Activated naive CD4-positive, alpha-beta T cell treated with anti-CD3 and anti-CD28 coated beads, Interleukin-2, amount 50 U/mL, for 24 hours (primary cell): Measurements from ENCODE around the gene ZAR1.
"Not testable (repeated sequence)": the region's sequence is repeated elsewhere in the genome, so short reads cannot be mapped to it uniquely, and the experiment has no call there.

Source experiments
- H3K27ac Mint-ChIP-seq: one replicate; pipeline ENCODE4 v1.8.0; 2021; ENCODE audit warnings: mild to moderate bottlenecking, mixed read lengths
- H3K27me3 Mint-ChIP-seq: one replicate; pipeline ENCODE4 v1.8.0; 2021; ENCODE audit warnings: mixed read lengths
- H3K36me3 Mint-ChIP-seq: one replicate; pipeline ENCODE4 v1.8.0; 2021; ENCODE audit warnings: mixed read lengths
- H3K4me1 Mint-ChIP-seq: one replicate; pipeline ENCODE4 v1.8.0; 2021; ENCODE audit warnings: mixed read lengths
- H3K4me3 Mint-ChIP-seq: one replicate; pipeline ENCODE4 v1.8.0; 2021; ENCODE audit warnings: mild to moderate bottlenecking, mixed read lengths
- H3K9me3 Mint-ChIP-seq: one replicate; pipeline ENCODE4 v1.8.0; 2021; ENCODE audit warnings: mixed read lengths

The ZAR1 gene, protein sequence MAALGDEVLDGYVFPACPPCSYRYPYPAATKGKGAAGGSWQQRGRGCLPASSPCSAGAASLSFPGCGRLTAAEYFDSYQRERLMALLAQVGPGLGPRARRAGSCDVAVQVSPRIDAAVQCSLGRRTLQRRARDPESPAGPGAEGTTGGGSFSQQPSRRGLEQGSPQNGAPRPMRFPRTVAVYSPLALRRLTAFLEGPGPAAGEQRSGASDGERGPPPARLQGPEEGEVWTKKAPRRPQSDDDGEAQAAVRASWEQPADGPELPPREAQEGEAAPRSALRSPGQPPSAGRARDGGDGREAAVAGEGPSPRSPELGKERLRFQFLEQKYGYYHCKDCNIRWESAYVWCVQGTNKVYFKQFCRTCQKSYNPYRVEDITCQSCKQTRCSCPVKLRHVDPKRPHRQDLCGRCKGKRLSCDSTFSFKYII

DNA sequence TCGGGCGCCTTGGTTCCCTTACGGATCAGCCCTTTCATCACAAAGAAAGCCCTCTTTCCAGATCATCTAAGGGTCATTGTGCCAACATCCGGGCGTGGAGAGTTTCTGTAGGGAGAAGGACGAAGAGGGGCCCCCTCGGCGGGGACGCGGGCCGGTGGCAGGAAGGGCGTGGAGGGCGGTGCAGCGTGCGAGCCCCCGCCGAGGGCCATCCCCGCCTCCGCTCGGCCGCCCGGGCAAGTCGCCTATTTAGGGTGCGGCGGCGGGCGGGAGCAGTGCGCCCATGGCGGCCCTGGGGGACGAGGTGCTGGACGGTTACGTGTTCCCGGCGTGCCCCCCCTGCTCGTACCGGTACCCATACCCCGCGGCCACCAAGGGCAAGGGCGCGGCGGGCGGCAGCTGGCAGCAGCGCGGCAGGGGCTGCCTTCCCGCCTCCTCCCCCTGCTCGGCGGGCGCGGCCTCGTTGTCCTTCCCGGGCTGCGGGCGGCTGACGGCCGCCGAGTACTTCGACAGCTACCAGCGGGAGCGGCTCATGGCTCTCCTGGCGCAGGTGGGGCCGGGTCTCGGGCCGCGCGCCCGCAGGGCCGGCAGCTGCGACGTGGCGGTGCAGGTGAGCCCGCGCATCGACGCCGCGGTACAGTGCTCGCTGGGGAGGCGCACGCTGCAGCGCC lies at the start of gene ZAR1:
Gene ZAR1 (plus strand): TSS at position 241 of the 668 bp plus-strand sequence. CDS start 40 bp downstream, at position 281.
- H3K4me1 Mint-ChIP-seq, result no peaks in the 10 kb centered on the region

DNA sequence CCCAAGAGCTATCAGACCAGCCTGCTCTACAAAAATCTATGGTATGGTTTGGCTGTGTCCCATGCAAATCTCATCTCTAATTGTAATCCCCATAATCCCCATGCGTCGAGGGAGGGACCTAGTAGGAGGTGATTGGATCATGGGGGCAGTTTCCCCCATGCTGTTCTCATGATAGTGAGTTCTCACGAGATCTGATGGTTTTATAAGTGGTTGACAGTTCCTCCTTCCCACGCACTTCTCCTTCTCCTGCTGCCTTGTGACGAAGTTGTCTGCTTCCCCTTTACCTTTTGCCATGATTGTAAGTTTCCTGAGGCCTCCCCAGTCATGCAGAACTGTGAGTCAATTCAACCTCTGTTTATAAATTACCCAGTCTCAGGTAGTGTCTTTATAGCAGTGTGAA lies 49.1 kb upstream of the ZAR1 start:
- H3K27ac Mint-ChIP-seq, result peak overlapping the region; percentile 21
- not testable (repeated sequence) for H3K4me3 Mint-ChIP-seq, H3K36me3 Mint-ChIP-seq, H3K4me1 Mint-ChIP-seq, H3K9me3 Mint-ChIP-seq, H3K27me3 Mint-ChIP-seq

More for the DNA sequence above, at the start of gene ZAR1:
- H3K4me3 Mint-ChIP-seq, result peak within 1 kb of the TSS; percentile 59
- peaks cover 31% of the 10 kb centered on the region for H3K27me3 Mint-ChIP-seq
- H3K36me3 Mint-ChIP-seq, result no peaks in the 10 kb centered on the region
- no peak within 1 kb of the TSS for H3K27ac Mint-ChIP-seq
- no peaks in the 10 kb centered on the region for H3K9me3 Mint-ChIP-seq

DNA sequence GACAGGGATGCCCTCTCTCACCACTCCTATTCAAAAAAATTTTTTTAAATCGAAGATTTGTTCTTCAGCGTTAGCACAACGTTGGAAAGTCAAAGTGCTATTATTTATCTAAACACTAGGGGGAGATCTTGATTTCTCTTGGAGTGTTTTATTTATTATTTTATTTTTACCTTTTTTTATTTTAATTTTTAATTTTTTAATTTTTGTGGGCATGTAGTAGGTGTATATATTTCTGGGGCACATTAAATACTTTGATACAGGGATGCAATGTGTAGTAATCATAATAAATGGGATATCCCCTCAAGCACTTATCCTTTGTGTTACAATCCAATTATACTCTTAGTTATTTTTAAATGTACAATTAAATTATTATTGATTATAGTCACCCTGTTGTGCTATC lies 44.3 kb upstream of the ZAR1 start:
- H3K4me3 Mint-ChIP-seq, result no peak overlapping the region
- peaks cover 3% of the 10 kb centered on the region for H3K27me3 Mint-ChIP-seq
- no peak overlapping the region for H3K27ac Mint-ChIP-seq
- no peaks in the 10 kb centered on the region for H3K4me1 Mint-ChIP-seq
- H3K36me3 Mint-ChIP-seq, result no peaks in the 10 kb centered on the region
- no peaks in the 10 kb centered on the region for H3K9me3 Mint-ChIP-seq

DNA sequence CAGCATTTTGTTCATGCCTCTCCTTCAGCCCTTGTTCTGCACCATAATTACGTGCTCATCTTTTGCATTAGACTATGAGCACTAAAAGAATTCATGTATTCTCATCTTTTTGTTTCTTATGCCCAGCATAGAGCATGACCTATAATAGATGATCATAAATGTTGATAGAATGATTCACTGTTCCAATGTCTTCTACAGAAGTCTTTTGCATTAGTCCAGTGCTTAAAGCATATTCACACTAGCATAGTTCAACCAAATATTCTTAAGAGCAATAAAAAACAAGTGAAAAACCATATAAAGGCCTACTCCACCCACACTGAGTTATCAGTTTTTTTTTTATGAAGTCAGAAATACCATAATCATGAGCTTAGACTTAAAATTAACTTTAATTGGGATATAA lies 43.4 kb upstream of the ZAR1 start:
- H3K27ac Mint-ChIP-seq, result no peak overlapping the region
- no peak overlapping the region for H3K4me3 Mint-ChIP-seq
- peaks cover 5% of the 10 kb centered on the region for H3K27me3 Mint-ChIP-seq
- H3K9me3 Mint-ChIP-seq, result no peaks in the 10 kb centered on the region
- no peaks in the 10 kb centered on the region for H3K4me1 Mint-ChIP-seq
- no peaks in the 10 kb centered on the region for H3K36me3 Mint-ChIP-seq

DNA sequence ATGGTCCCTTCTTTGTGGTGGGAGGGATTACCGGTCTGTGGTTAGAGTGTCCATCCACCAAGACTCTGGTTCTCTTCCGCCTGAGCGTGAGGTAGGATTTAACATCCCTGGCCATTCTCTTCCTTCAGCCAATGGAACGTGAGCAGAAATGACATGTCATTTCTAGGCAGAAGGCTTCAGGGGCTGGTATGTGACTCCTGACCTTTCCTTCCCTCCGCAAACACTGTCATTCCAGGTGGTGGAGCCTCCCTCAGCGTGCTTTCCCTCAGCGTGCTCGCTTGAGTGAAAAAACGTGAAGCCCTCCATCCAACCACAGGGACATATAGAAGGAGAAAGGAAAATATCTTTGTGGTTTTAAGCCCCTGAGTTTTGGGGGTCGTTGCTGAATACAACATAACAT lies 40.9 kb upstream of the ZAR1 start:
- Mint-ChIP-seq H3K4me3 (no peak overlapping the region), H3K4me1 (no peaks in the 10 kb centered on the region), H3K9me3 (no peaks in the 10 kb centered on the region), H3K27me3 (peaks cover 5% of the 10 kb centered on the region), H3K36me3 (no peaks in the 10 kb centered on the region), H3K27ac (no peak overlapping the region)

DNA sequence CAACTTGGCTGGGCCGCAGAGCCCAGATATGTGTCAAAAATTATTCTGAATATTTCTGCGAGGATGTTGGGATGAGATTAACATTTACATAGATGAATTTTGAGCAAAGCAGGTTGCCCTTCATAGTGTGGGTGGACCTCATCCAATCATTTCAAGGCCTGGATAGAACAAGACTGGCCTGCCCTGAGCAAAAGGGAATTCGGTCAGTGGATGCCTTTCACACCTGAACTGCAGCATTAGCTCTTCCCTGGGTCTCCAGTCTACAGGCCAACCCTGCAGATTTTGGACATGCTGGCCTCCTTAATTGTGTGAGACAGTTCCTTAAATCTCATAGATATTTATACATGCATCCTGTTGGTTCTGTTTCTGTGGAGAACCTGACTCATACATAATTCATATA lies 39.3 kb upstream of the ZAR1 start:
- H3K27me3 Mint-ChIP-seq, result peaks cover 5% of the 10 kb centered on the region
- H3K27ac Mint-ChIP-seq, result no peak overlapping the region
- H3K9me3 Mint-ChIP-seq, result peaks cover 4% of the 10 kb centered on the region
- H3K4me3 Mint-ChIP-seq, result no peak overlapping the region
- no peaks in the 10 kb centered on the region for H3K4me1 Mint-ChIP-seq
- peaks cover 1% of the 10 kb centered on the region for H3K36me3 Mint-ChIP-seq

DNA sequence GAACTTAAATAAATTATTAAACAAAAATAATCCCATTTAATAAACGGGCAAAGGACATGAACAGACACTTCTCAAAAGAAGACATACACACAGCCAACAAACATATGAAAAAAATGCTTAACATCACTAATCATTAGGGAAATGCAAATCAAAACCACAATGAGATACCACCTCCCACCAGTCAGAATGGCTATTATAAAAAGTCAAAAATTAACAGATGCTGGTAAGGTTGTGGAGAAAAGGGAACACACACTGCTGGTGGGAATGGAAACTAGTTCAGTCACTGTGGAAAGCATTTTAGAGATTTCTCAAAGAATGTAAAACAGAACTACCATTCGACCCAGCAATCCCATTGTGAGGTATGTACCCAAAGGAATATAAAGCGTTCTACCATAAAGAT lies 38.4 kb upstream of the ZAR1 start:
- H3K9me3 Mint-ChIP-seq, H3K27ac Mint-ChIP-seq, H3K4me1 Mint-ChIP-seq, H3K4me3 Mint-ChIP-seq, H3K36me3 Mint-ChIP-seq, H3K27me3 Mint-ChIP-seq: not testable (repeated sequence)

DNA sequence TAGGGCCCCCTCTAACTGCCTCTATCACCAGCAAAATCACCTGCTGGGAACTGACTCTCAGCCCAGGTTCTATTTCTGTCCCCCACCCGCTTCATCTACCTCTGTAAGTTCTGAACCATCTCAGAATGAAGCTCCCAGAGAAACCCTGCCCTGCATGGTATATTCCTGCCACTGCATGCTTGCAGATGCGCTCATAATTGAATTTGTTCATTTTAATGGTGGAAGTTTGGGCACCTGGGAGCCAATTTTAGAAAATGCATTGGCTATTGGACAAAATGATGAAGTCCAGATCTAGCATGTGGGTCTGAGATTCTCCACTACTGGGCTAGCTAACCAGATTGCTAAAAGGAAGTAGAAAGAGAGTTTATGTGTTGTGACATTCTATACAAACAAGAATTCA lies 35.5 kb upstream of the ZAR1 start:
- Mint-ChIP-seq H3K27ac (no peak overlapping the region), H3K27me3 (peaks cover 1% of the 10 kb centered on the region), H3K4me3 (no peak overlapping the region), H3K9me3 (peaks cover 6% of the 10 kb centered on the region), H3K4me1 (no peaks in the 10 kb centered on the region), H3K36me3 (peaks cover 1% of the 10 kb centered on the region)

DNA sequence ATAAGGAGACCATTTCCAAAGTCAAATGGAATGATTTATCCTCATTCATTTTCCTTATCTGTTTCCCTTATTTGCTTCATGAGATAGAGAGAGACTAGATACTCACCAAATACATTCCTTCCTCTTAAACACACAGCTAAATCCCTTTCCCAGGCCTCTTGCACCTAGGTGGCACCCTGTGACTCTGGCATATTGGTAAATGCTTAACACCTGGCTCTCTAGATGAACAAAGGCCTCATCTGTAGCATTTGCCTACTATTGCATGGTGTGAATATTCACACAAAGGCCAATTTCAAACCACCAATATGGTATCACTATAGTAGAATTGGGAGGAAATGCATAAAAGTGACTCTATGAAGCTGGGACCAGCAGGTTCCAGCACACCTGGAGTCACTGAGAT lies 29.1 kb upstream of the ZAR1 start:
- Mint-ChIP-seq H3K27me3 (no peaks in the 10 kb centered on the region), H3K9me3 (no peaks in the 10 kb centered on the region), H3K36me3 (no peaks in the 10 kb centered on the region), H3K4me3 (no peak overlapping the region), H3K4me1 (no peaks in the 10 kb centered on the region), H3K27ac (no peak overlapping the region)

DNA sequence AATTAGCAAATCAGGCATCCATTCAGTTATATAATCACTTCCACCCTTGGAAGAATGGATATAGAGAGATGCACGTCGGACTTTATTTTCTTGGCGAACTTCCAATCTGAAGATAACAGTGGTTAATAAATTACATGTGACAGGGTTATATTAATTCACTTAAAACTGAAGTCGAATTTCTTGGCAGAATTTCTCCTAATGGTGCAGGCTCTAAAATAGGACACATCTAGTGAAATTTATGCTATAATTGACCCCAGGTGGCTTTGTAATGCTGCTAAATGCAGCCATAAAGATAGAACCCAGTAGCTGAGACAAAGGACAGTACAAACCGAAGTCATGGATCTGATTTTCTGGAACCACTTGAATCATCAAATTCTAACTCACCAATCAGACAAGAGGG lies 27.7 kb upstream of the ZAR1 start:
- Mint-ChIP-seq H3K36me3 (no peaks in the 10 kb centered on the region), H3K4me1 (no peaks in the 10 kb centered on the region), H3K27me3 (no peaks in the 10 kb centered on the region), H3K9me3 (no peaks in the 10 kb centered on the region), H3K4me3 (no peak overlapping the region), H3K27ac (no peak overlapping the region)

DNA sequence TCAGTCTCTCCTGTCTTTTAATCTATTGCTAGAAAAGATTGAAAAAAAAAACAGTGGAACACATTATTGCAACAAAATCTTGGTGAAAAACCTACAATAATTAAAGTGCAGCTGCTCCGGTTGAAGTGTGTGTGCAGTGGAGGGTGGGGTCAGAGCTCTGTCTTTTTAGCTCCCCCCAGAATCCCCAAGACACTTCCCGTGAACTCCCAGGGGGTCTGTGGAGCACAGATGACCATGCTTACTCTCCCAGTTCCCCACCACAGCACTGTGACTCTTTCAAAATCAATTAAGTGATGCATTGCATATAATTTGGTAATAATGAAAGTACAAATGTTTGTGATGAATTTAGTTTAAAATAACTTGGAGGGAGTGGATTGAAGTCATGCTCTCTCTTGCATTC lies 22.6 kb upstream of the ZAR1 start:
- H3K9me3 Mint-ChIP-seq, result no peaks in the 10 kb centered on the region

DNA sequence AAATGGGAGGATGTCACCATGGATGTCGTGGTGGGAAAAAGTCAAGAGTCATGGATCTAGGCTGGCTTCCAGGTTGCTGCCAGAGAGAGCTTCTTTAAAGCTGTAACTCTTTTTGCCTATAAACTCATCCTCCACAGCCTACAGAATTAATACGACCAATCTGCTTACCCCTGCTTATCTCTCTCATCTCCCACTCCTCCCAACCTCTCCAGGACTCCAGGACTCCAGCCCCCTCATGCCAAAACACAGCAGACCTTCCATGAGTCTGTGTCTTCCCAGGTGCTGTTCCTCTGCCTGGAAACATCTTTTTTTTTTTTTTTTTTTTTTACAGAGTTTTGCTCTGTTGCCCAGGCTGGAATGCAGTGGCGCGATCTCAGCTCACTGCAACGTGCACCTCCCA lies 22.2 kb upstream of the ZAR1 start:
- Mint-ChIP-seq H3K9me3 (no peaks in the 10 kb centered on the region), H3K27me3 (no peaks in the 10 kb centered on the region)

More for the DNA sequence above, 22.6 kb upstream of the ZAR1 start:
- no peaks in the 10 kb centered on the region for H3K27me3 Mint-ChIP-seq
- no peak overlapping the region for H3K4me3 Mint-ChIP-seq
- H3K4me1 Mint-ChIP-seq, result no peaks in the 10 kb centered on the region
- no peak overlapping the region for H3K27ac Mint-ChIP-seq
- peaks cover 2% of the 10 kb centered on the region for H3K36me3 Mint-ChIP-seq

DNA sequence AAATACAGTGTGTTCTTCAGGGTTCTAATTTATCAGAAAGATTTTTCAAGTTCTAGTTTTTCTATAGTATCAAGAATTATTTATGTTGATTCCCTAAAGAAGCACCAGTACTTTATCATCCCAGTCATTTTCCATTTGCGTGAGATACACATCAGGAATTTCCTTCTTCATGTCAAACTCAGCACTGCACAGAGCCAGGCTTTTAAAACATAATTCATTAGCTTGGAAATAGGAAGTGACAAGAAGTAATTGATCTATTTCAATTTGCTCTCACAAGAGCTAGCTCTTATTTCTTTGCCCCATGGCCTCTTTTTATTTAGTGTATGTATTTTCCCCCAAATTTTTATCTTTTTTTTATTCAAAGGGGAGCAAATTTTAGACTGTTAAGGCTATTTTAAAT lies 19.9 kb upstream of the ZAR1 start:
- Mint-ChIP-seq H3K4me3 (no peak overlapping the region), H3K27ac (no peak overlapping the region), H3K9me3 (no peaks in the 10 kb centered on the region), H3K27me3 (no peaks in the 10 kb centered on the region), H3K36me3 (peaks cover 2% of the 10 kb centered on the region), H3K4me1 (no peaks in the 10 kb centered on the region)

More for the DNA sequence above, 22.2 kb upstream of the ZAR1 start:
- peaks cover 2% of the 10 kb centered on the region for H3K36me3 Mint-ChIP-seq
- H3K4me1 Mint-ChIP-seq, result no peaks in the 10 kb centered on the region
- H3K4me3 Mint-ChIP-seq, result no peak overlapping the region
- no peak overlapping the region for H3K27ac Mint-ChIP-seq

DNA sequence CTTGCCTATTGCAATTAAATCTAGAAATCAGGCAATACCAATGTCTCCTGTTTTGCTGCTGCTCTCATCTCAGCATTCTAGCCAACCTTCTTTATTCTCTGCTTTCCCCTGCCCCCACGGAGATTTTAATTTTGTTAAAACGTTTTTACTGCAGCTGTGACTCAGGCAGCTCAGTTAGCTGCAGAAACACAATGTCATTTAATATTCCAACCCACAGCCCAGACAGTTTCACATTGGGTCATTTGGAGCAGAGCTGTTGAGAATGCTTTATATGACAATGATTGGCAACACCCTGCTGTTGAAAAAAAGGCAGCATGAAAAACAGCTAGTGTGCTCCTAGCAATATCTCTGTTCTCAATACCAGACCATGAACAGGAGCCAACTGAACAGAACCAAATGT lies 19.5 kb upstream of the ZAR1 start:
- H3K4me1 Mint-ChIP-seq, result no peaks in the 10 kb centered on the region
- peaks cover 2% of the 10 kb centered on the region for H3K36me3 Mint-ChIP-seq
- H3K27me3 Mint-ChIP-seq, result no peaks in the 10 kb centered on the region
- no peak overlapping the region for H3K27ac Mint-ChIP-seq
- no peak overlapping the region for H3K4me3 Mint-ChIP-seq
- no peaks in the 10 kb centered on the region for H3K9me3 Mint-ChIP-seq

DNA sequence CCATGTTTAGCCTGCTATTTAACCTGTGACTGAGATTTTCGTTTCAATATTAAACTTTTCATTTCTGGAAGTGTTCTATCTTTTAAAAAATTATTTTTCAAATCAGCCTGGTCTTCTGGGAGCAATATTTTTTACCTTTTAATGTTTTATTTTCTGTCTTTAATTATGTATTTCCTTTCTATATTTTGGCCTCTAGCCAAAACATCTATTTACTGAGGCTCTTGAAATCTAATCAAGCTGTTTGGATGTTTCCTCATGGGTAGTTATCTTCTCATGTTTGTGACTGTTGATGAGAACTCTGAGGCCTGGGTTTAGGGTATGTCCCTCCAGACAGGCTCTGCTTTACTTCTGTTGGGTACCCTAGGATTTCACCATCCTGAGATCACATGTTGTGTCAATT lies 17.3 kb upstream of the ZAR1 start:
- H3K4me1 Mint-ChIP-seq, result no peaks in the 10 kb centered on the region
- H3K9me3 Mint-ChIP-seq, result no peaks in the 10 kb centered on the region
- H3K27ac Mint-ChIP-seq, result no peak overlapping the region
- no peak overlapping the region for H3K4me3 Mint-ChIP-seq
- no peaks in the 10 kb centered on the region for H3K27me3 Mint-ChIP-seq
- H3K36me3 Mint-ChIP-seq, result peaks cover 2% of the 10 kb centered on the region

DNA sequence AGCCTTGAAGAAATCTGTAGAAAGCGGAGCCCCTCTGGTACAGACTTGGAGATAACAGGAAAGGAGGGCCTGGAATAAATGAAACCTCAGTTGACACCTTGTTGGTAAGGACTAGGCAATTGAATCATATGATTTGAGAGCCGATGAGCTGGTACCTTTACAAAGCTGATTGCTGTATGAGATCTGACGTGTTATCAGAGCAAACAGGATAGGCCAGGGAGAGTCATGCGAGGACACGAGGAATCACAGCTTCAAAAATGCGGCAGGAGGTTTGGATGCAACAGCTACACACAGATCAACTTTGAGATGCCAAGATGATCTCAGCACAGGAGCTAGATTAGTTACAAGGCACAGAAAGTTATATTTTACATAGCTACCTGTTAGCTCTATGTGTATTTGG lies 14.3 kb upstream of the ZAR1 start:
- Mint-ChIP-seq H3K4me3 (no peak overlapping the region), H3K27me3 (peaks cover 5% of the 10 kb centered on the region), H3K36me3 (peaks cover 2% of the 10 kb centered on the region), H3K4me1 (no peaks in the 10 kb centered on the region), H3K9me3 (no peaks in the 10 kb centered on the region), H3K27ac (no peak overlapping the region)
